HG03558 (cell line): ENCODE data around the gene SIAH3.
"Not testable (repeated sequence)": the region's sequence is repeated elsewhere in the genome, so short reads cannot be mapped to it uniquely, and the experiment has no call there.

Source experiments
- ATAC-seq: cut with Tn5 transposase; IDR thresholded peaks from one replicate; pipeline ENCODE4 v1.9.1; 2021; ENCODE audit warnings: moderate number of reproducible peaks; ENCODE audit not compliant: unreplicated experiment; ENCODE audit errors: extremely low read depth

Gene SIAH3, protein sequence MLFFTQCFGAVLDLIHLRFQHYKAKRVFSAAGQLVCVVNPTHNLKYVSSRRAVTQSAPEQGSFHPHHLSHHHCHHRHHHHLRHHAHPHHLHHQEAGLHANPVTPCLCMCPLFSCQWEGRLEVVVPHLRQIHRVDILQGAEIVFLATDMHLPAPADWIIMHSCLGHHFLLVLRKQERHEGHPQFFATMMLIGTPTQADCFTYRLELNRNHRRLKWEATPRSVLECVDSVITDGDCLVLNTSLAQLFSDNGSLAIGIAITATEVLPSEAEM

DNA sequence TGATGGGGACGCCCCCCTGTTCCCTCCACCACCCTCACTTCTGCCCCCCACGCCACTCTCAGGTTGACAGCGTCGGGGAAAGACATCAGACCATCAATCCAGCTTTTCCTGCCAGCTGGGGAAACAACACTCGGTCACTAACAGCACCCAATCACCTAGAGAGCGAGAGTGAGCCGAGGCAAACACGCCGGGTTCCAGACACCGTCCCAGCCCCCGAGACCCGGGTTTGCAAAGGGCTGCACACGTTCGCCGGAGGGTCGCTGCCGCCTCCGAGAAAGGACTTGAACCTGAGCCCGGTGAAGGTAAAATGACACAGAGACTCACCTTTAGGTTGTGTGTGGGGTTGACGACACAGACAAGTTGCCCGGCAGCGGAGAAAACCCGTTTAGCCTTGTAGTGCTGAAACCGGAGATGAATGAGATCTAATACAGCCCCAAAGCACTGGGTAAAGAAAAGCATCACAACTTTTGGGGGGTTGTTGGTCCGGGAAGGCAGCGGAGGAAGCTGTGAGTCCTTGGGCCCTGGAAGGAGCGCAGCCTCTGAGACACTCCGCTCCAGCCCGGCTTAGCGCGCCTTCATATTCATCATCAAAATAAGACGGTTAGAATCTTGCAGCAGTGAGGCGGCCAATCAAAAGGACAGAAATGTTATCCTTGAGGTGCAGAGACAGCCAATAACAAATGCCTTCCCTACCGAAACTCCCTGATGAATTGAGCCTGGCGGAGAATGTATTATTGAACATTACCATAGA, at the start of gene SIAH3:
SIAH3 (minus strand) TSS at position 583 of the 751 bp plus-strand sequence; CDS start at position 459, 124 bp downstream.
- ATAC-seq: no peak

DNA sequence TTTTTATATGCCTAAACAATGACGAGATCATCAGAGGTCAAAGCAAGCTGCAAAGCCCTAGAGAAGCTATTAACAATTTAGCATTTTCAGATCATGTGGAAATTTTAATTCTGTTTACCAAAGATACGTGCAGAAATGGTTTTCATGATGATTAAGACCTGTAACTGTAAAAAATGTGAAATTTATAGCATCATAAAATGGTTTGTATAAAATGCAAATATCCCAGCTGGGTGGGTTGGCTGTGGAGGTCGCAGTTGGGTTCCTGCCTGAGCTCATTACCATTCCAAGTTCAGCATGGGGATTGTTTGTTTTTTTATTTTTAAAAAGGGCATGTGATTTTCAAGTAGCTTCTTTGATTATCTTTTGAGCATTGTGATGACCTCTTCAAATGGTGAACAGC, 47.9 kb upstream of the SIAH3 start:
- ATAC-seq: no peak

DNA sequence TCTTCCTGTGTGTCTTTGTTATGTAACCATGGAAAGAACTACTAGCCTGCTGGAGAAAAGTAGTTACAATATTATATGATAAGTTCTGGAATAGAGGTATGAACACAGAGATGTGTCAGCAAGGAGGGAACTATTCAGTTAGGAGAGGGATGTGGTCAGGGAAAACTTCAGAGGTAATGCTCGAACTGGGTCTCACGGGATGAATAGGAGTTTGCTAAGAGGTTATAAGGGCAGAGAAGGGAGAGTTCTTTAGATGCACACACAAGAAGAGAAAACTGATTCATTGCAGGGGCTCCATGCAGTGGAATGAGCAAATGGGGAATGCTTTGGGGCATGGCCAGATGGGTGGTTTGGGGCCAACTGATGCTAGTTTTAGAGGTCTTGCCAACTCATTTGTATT, 46.0 kb upstream of the SIAH3 start:
- ATAC-seq: no peak

DNA sequence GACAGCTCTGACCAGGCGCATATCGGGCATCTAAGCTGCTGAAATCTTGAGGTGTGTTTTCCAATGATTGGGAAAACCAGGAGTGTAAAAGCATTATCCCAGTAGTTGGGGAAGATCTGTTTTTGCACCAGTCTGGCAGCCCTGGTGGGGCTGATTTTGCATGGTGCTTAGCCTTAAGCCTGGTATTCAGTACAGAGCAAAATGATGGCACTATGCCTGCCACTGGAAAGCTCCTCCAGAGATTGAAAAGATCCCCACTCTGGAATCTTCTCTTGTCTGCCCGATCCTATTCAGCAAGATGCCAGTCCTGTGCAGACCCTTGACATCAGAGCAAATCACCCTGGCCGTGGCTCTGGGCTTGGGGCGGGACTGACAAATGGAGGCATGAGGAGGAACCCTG, 44.7 kb upstream of the SIAH3 start:
- no peak for ATAC-seq

DNA sequence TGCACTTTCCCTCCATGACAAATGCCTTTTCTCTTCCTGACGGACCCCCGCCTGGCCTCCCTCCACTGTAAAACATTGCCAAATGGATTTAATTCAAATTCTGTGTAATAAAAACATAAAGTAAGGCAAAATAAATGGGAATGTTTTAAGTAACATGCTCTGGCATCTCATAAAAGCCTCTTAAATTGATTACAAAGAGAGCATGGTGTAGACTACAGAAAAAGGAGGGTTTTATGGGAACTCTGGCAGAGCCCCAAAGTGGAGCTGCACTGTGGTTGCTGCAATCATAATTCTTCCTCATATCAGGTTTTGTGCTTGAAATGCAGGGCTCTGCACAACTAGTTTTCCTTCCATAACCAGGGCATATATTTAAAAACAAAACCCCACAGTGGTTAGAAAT, 44.3 kb upstream of the SIAH3 start:
- no peak for ATAC-seq

DNA sequence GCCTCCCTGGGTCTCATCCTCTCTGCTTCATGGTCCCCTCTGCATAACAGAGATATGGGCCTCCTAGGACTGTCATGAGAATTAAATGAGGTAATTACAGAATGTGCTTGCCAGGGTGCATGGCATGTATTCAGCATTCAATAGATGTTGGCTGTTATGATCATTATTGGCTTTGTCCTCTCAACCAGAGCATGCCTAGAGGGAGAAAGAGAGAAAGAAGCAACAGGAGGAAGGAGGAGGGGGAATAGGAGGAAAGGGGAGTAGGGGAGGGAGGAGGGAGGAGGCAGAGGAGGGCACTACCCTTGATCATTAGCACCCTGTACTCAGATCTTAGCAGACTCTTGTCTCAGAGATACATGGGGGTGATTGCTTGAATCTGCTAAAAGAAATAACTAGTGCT, 41.0 kb upstream of the SIAH3 start:
- ATAC-seq: no peak

DNA sequence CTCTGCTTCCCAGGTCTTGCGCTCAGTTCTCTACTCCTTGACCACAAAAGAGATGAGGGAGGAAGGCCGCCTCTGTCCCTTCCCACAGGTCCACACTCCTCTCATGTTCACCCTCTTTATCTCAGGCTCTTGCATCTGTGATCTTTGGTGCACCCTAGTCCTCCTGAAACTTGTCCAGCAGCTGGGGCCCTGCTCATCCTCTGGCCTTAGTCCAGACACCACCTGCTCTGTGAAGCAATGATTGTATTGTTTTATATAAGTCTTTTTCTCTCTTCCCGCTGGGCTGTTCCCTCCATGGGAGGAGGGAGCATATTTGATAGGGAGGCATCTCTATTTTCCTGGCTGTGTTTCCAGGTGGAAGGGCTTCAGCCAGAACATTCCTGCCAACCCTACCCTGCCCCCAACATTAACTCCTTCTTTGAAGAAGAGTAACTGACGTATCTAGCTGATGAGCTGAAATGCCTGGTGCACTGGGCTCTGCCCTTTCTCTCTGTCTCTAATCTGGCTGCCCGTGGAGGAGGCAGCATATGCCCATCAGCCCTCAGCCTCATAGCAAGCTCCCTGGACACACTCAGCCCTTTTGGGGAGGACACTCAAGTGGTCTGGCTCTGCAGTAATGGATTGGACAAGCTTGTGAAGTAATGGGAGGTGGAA, 38.2 kb upstream of the SIAH3 start:
- no peak for ATAC-seq

DNA sequence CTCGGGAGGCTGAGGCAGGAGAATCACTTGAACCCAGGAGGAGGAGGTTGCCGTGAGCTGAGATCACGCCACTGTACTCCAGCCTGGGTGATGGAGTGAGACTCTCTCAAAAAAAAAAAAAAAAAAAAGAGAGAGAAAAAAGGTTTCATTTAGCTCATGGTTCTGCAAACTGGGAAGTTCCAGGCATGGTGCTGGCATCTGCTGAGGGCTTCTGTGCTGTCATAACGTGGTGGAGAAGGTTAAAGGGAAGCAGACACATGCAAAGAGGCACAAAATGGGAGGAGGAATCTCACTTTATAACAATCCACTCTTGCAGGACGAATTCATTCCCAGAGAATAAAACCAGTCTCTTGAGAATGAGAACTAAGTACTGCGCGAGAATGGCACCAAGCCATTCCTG, 34.9 kb upstream of the SIAH3 start:
- ATAC-seq: no peak

DNA sequence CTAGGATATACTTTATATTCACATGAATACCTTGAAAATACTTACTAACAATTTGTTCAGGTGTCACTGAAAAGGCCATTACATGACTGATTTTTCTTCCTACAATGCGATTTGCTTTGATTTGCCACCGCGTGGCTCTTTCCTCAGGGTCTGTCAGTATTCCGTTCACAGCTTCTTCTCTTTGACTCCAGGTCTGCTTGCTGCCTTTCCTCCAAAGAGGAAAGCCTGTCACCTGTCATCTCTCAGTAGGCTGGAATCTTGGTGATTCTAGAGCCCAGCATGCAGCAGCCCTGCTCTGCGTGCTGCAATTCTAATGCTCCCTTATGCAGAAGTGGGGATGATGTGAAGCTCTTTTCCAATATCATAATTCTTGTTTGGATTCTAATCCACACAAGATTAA, 33.6 kb upstream of the SIAH3 start:
- ATAC-seq: no peak

DNA sequence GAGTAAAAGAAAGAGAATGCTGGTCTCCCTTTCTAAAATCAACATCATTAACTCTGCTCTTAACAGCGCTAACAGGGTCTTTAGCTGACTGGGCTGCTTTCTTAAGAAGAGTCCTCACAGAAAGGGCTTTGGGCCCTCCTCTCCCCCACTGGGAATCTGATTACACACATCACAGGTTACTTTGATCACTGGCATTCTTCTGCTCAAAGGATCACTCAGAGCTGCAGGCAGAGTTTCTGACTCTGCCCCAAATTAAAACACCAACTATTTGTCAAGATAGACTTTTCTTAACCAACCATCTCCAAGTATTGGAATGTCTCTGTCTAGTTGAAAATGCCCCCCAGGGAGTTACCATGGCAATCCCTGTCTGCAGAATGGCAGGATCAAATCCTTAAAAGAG, 31.1 kb upstream of the SIAH3 start:
- ATAC-seq: no peak

DNA sequence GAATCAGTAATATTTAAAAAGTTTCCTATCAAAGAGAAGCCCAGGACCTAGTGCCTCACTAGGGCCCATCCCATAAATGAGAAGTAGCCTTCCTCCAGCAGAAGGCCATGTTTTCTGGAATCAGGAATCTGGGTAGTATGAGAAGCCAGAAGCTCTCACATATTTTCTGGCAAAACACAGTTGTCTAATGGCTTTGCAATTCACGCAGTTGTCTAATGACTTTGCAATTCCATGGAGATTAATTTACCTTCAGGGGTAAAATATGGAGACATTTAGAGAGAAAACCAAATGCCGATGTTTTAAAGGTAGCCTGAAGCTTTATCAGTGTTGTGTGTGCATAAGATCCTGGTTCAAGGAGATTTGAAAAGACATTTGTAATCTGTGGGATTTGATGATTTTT, 29.8 kb upstream of the SIAH3 start:
- no peak for ATAC-seq

DNA sequence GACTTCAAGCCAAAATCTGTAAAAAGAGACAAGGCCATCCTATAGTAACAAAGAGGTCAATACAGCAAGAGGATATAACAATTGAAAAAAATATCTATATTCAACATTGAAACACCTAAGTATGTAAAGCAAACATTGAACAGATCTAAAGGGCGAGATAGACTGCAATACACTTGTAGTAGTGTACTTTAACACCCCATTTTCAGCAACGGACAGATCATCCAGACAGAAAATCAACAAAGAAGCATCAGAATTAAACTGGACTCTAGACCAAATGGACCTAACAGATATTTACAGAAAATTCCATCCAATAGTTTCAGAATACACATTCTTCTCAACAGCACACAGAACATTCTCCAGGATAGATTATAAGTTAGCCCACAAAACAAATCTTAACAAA, 28.7 kb upstream of the SIAH3 start:
- ATAC-seq: no peak

DNA sequence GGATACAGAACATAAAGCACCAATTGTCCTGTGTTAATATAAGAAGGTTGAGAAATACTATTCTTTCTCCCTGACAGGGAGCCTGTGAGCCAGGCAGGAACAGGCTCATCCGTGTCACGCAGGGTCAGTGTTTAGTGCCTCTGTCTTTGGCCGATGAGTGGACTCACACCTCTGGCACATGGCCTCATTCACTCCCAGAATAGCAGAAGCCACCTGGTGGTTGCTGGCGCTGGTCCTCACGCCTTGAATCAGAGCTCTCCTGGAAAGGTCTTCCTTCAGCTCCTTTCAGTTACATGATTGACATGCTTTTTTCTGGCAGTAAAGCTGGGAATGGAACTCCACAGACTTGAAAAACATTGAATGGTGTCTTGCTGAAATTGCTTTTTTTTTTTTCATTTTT, 28.1 kb upstream of the SIAH3 start:
- no peak for ATAC-seq

DNA sequence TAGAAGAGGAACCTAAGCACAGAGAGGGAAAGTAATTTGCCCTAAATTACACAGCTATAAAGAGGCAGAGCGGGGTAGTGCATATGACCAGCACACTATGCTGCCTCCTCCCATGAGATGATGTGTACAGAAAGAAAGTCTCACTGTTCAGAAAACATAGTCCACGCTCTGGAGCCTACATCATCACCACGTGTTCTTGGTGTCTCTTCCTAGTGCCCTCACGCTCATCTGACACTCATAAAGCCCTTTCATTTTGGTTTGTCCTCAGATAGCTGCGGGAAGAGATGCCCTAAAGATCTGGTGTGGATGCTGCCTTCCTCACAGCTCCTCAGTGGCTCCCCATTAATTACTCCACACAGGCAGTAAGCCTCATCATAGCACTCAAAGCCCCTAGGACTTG, 27.4 kb upstream of the SIAH3 start:
- ATAC-seq: no peak

DNA sequence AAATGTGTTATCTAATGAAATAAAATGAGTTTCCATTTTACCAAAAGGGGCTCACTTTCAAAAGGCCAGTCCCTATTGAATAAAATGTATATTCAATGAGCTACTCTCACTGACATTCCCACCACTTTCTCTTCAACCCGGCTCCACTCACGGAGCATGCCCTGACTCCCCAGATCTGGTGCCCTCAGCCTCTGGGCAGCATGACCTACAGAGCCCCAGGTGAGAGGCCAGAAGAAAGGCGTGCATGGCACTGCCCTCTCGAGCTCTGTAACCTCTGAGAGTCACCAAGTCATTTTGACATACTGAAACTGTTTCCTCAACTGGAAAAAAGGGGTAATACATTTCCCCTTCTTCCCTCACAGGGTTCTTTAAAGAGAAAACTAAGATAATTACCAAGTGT, 25.2 kb upstream of the SIAH3 start:
- no peak for ATAC-seq

DNA sequence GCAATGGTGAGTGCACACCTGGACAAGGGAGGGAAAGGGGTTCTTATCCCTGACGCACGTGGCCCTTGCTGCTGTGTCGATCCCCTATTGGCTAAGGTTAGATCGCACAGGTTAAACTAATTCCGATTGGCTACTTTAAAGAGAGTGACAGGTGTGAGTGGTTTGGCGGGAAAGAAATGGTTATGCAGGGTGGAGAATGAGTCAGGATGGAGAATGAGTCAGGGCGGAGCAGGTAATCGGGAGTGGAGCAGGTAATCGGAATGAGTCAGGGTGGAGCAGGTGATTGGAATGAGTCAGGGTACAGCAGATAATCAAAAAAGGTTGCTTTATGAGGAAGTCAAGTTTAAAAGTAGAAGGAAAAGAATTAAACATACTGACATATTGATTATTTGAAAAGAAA, 24.4 kb upstream of the SIAH3 start:
- no peak for ATAC-seq

DNA sequence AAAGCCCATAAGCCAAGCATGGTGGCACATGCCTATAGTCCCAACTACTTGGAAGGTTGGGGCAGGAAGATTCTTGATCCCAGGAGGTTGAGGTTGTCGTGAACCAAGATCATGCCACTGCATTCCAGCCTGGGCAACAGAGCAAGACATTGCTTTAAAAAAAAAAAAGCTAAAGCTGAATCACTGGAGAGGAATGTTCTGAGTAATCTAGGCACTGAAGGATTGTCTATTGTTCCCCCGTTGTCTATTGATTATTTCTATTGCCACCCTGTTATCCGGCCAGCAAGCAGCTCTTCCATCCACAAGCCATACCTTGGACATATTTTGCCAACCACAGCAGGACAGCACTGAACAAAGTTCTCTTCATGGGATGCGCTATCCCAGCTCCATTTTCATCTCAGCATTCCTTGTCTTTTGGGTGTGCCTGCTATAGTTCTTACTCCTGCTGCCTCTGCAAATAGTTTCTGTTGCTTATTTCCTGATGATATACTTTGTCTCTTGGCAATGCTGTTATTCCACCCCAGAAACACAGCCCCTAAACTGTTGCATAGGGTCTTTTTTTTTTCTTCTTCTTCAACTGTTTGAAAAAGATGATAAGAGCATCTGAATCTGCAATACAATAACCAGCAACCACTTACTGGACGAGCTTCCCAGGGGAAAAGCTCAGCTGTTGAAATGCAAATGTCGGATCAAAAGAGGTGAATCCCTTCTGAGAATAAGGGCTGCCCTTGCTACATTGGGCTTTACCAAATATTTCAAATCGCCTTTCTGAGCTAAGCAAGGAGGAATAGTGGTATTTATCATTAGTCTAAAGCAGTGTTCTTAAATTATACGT, 22.2 kb upstream of the SIAH3 start:
- ATAC-seq: no peak

DNA sequence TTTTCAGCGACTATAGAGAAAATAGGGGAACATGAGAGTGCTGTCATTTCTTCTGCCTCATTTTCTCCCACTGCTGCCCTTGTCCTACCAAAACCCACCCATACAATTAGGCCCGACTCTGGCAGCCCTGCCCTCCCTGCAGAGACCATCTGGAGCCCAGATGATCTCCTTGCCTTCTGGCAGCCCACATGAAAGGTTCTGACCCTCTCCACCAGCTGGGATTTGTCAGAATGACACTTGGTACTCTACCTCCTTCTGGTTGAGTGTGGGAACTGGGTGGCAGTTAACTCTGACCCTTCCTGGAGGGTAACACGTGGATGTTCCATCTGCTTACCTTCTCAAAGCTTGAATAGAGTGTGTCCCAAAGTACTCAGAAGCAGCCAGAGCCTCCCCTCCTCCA, 21.0 kb upstream of the SIAH3 start:
- no peak for ATAC-seq

DNA sequence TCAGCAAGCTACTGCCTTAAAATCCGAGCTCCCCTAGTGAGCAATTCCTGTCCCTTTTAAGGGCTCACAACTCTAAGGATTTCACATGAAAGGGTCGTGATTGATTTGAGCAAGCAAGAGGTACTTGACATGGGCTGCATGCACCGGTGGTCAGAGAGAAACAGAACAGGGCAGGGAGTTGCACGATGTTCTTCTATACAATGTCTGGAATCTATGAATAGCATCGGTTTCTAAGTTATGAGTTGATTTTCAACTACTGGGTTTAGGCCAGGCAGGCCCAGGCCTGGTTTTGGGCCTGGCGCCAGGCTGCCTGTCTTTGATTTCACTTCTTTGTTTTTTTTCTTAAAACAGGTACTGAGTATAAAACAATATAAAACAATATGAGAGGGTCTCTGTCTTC, 19.6 kb upstream of the SIAH3 start:
- ATAC-seq: not testable (repeated sequence)

DNA sequence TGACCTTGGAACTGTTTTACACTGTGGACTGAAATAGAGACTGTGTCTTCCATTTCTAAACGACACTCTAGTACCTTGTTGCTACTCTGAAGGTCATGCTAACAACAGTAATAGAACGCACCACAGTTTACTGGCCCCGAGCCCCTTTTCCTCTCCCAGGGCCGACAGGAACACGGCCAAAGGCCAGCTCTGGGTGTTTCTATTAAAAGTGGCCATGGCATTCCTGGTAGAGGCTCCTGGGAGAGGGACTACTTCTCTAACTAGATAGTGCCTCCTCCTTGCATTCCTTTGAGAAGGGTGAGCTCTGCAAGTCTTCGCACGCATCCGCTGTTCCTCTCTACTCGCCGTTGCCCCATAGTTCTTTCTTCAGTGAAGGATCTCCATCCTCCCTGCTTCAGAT, 18.7 kb upstream of the SIAH3 start:
- ATAC-seq: no peak

DNA sequence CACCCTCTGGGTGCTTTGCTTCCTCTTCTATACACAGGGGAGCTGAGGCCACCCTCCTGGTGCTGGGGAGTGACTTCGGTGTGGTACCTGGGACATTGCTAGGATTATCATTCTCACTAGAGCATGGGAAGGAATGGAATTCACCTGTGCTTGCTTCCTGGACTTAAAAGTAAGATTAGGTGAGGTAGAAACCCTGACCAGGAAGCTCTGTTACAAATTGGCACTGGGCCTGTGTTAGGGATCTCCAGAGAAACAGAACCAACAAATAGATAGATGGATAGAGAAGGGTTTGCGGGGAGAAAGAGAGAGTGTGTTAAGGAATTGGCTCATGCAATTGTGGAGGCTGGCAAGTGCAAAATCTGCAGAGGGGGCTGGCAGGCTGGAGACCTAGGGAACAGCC, 13.9 kb upstream of the SIAH3 start:
- no peak for ATAC-seq
